IPS DF 4.7 (cell line): Measurements from ENCODE around the gene KRTCAP2.
"Not testable (repeated sequence)": the region's sequence is repeated elsewhere in the genome, so short reads cannot be mapped to it uniquely, and the experiment has no call there.

Experiments used
- DNase-seq: peaks from one replicate; pipeline ENCODE4 v3.0.0-alpha.2; 2013; ENCODE audit warnings: low spot score; ENCODE audit errors: extremely low read depth

Gene KRTCAP2

GRCh38 chr1:155199792-155200191, 26.7 kb upstream of the KRTCAP2 start:
- DNase-seq: no peak

- DNase-seq: no peak
Measured at GRCh38 chr1:155198547-155198906, 25.4 kb upstream of the KRTCAP2 start.

- DNase-seq: no peak
Measured at GRCh38 chr1:155197901-155198546, 24.9 kb upstream of the KRTCAP2 start.

GRCh38 chr1:155196893-155197638, 24.0 kb upstream of the KRTCAP2 start:
- DNase-seq: no peak

GRCh38 chr1:155196103-155196892, 23.2 kb upstream of the KRTCAP2 start:
- no peak for DNase-seq

- no peak for DNase-seq
Measured at GRCh38 chr1:155195201-155196102, 22.3 kb upstream of the KRTCAP2 start.

- not testable (repeated sequence) for DNase-seq
Measured at GRCh38 chr1:155193991-155194240, 20.8 kb upstream of the KRTCAP2 start.

- no peak for DNase-seq
Measured at GRCh38 chr1:155193275-155193990, 20.3 kb upstream of the KRTCAP2 start.

GRCh38 chr1:155192346-155193274, 19.5 kb upstream of the KRTCAP2 start:
- DNase-seq: no peak

GRCh38 chr1:155191904-155192303, 18.8 kb upstream of the KRTCAP2 start:
- no peak for DNase-seq

- DNase-seq: not testable (repeated sequence)
Measured at GRCh38 chr1:155189926-155190325, 16.8 kb upstream of the KRTCAP2 start.

- DNase-seq: no peak
Measured at GRCh38 chr1:155188268-155188667, 15.2 kb upstream of the KRTCAP2 start.

- no peak for DNase-seq
Measured at GRCh38 chr1:155187456-155187891, 14.4 kb upstream of the KRTCAP2 start.

GRCh38 chr1:155186794-155187455, 13.8 kb upstream of the KRTCAP2 start:
- no peak for DNase-seq

GRCh38 chr1:155186067-155186793, 13.1 kb upstream of the KRTCAP2 start:
- DNase-seq: no peak

- no peak for DNase-seq
Measured at GRCh38 chr1:155185783-155186066, 12.6 kb upstream of the KRTCAP2 start.

- DNase-seq: no peak
Measured at GRCh38 chr1:155184835-155185782, 12.0 kb upstream of the KRTCAP2 start.
